ENCODE measurements around the gene H3-3A.

Gene H3-3A

GRCh38 chr1:226111098-226111882, 48.8 kb downstream of the H3-3A start:
- no peak for DNase-seq (ENCODE audit: low spot score)

- peak; percentile 38 for DNase-seq (ENCODE audit: low spot score)
Measured at GRCh38 chr1:226111883-226112261, 49.4 kb downstream of the H3-3A start.

DNA sequence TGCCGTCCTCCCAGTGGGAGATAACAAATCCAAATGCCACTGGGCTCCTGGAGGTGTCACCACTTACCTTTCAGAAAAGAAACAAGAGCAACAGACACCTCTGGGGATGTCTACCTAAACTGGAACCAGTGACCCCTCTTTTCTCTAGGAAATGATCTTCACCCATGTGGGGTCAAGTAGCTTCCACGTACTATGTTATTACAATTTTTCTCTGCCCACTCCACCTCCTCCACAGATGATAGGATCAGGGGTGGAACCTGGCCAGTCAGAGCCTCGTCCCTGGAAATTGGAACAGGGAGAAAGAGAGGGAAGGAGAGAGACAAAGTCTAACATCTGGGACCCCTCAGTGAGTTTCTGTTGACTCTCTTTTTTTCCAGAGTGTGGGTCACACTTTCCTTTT, 50.1 kb downstream of the H3-3A start:
- DNase-seq (ENCODE audit: low spot score) = no peak

DNA sequence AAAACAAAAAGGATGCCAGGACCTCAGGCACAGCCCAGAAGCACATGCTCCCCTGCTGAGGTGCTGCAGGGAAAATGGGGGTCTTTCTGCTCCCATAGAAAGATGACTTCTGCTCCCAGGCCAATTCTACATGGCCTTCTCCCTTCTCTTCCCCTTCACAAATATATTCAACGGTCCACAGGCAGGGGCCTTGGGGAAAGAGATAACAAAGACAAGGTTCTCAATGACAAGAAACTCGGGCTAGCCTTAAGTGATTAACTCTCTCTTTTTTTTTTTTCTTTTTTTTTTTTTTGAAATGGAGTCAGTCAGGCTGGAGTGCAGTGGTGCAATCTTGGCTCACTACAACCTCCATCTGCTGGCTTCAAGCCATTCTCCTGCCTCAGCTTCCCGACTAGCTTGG, 54.2 kb downstream of the H3-3A start:
- DNase-seq (ENCODE audit: low spot score) = no peak

DNA sequence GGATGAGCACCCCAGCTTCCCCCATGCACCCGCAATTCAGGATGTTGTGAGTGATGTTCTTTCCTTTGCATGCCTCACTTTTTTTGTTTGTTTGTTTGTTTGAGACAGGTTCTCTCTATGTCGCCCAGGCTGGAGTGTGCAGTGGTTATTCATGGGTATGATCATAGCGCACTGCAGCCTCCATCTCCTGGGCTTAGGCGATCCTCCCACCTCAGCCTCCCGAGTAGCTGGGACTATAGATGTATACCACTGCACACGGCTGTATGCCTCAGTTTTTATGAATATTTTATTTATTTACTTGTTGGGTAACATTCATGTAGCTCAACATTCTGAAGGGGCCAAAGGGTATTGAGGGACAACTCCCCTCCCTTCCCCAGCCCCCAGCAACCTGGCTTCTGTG, 54.8 kb downstream of the H3-3A start:
- no peak for DNase-seq (ENCODE audit: low spot score)

GRCh38 chr1:226118357-226118756, 55.8 kb downstream of the H3-3A start:
- no peak for DNase-seq (ENCODE audit: low spot score)

GRCh38 chr1:226119169-226119568, 56.7 kb downstream of the H3-3A start:
- DNase-seq (ENCODE audit: low spot score) = no peak

DNA sequence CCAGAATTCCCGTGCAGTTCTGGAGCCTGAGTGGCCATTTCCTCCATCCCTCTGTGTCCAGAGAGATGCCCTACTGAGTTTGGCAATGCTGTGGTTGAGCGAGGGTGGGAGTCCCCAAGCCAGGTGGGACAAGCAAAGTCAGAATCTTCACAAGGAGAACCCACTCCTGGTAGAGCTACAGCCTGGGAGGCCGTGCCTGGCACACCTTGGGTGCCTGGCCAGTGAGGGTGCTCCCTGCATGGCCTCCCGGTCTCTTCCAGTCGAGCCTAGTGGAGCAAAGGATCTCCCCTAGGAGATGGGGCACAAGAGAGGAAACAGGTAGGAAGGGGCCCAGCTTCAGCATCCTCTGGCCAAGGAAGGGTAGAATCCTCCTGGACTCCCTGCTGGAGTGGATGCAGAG, 57.9 kb downstream of the H3-3A start:
- DNase-seq (ENCODE audit: low spot score) = no peak

DNA sequence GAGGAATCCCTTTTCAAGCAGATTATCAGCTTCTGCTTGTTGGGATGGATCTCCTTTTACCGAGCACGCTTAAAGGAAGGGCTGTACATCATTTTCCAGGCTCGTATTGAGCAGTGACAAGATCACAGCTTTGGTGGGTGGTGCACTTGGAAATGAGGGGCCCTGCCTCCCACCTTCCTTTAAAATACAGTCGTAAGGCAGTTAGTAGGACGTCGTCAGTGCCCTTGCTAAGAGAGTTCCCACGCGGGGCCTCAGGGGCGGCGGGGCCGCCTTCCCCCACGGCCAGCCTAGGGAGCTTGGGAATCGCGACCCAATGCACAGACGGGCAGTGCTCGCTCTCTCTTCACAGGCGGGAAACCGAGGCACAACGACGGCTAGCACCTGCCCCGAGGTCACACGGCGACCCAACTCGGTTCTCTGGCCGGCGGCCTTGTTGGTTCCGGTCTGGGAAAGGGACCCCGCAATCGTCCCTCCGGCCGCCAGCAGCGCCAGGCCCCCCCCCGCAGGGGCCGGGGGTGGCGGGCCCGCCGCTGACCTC, 58.6 kb downstream of the H3-3A start:
- no peak for DNase-seq (ENCODE audit: low spot score)
